IMR-90 (cell line): ENCODE measurements around the gene GPX4. TPM values are rescaled to one million over a fixed set of nuclear protein-coding genes. Genes with fewer than 3 reads are reported as not detected.
A peak's percentile ranks its signal among the peaks of the same experiment; 100 is the strongest.

ENCODE experiments used
- ATAC-seq: fragments of 200-7000 bp; cut with Tn5 transposase; 2 replicates; pipeline ENCODE4 v1.9.1; 2020; ENCODE audit warnings: low read depth, mild to moderate bottlenecking, moderate library complexity
- BruUV-seq: library from RNA; stranded (reverse); fragments of 400-500 nt; replicated peaks from 2 replicates; lab custom pipeline; 2021; lab: Mats Ljungman, UMichigan
- CTCF ChIA-PET: fragments of 300-600 bp; formaldehyde crosslinking; extraction: SDS; loops from one replicate; lab custom pipeline; 2021; ENCODE audit warnings: antibody characterized with exemption; lab: Yijun Ruan, JAX
- POLR2A ChIA-PET: fragments of 300-600 bp; sonication (Branson Sonifier 250); formaldehyde crosslinking; loops from one replicate; lab custom pipeline; 2022; ENCODE audit warnings: antibody characterized with exemption; ENCODE audit not compliant: unreplicated experiment; lab: Charles Lee
- DNase-seq: peaks from one replicate; pipeline ENCODE4 v3.0.0; 2013
- H2AFZ ChIP-seq: replicated peaks from 2 replicates; pipeline ENCODE3; 2013; ENCODE audit warnings: low read length, mild to moderate bottlenecking; ENCODE audit not compliant: poor library complexity
- H2AK5ac ChIP-seq: 2 replicates; pipeline ENCODE4 v1.6.1; 2013; ENCODE audit warnings: low read depth, low read length, inconsistent platforms
- H2AK9ac ChIP-seq: replicated peaks from 2 replicates; pipeline ENCODE3; 2013; ENCODE audit warnings: mild to moderate bottlenecking, low read depth, low read length, moderate library complexity; ENCODE audit not compliant: poor library complexity
- H2BK120ac ChIP-seq: 2 replicates; pipeline ENCODE4 v1.6.1; 2013; ENCODE audit warnings: low read depth, low read length, inconsistent platforms
- H2BK15ac ChIP-seq: 3 replicates; pipeline ENCODE4 v1.6.1; 2013; ENCODE audit warnings: low read depth, low read length, inconsistent platforms
- H2BK20ac ChIP-seq: 2 replicates; pipeline ENCODE4 v1.6.1; 2013; ENCODE audit warnings: low read depth, mild to moderate bottlenecking, inconsistent platforms, low read length, moderate library complexity
- H2BK5ac ChIP-seq: 2 replicates; pipeline ENCODE4 v1.6.1; 2013; ENCODE audit warnings: mild to moderate bottlenecking, low read depth, low read length, inconsistent platforms; ENCODE audit not compliant: poor library complexity, severe bottlenecking
- H3K14ac ChIP-seq: replicated peaks from 2 replicates; pipeline ENCODE4 v1.6.1; 2013; ENCODE audit warnings: low read depth, low read length, inconsistent platforms
- H3K18ac ChIP-seq: 2 replicates; pipeline ENCODE4 v1.6.1; 2013; ENCODE audit warnings: low read depth, low read length, control low read depth
- H3K23ac ChIP-seq: 2 replicates; pipeline ENCODE4 v1.6.1; 2013; ENCODE audit warnings: low read depth, low read length, inconsistent platforms
- H3K27ac ChIP-seq: 2 replicates; pipeline ENCODE4 v1.5.1; 2013; ENCODE audit warnings: mild to moderate bottlenecking, control low read depth, low read length; ENCODE audit not compliant: insufficient read depth
- H3K27me3 ChIP-seq: 2 replicates; pipeline ENCODE4 v1.6.1; 2013; ENCODE audit warnings: low read length; ENCODE audit not compliant: control insufficient read depth, insufficient read depth
- H3K36me3 ChIP-seq: 2 replicates; pipeline ENCODE4 v1.6.1; 2013; ENCODE audit warnings: low read length, mixed read lengths; ENCODE audit not compliant: control insufficient read depth, insufficient read depth
- H3K4ac ChIP-seq: 2 replicates; pipeline ENCODE4 v1.6.1; 2013; ENCODE audit warnings: low read depth, low read length, inconsistent platforms
- H3K4me1 ChIP-seq: 2 replicates; pipeline ENCODE4 v1.6.1; 2013; ENCODE audit warnings: low read length, mixed read lengths; ENCODE audit not compliant: control insufficient read depth, insufficient read depth
- H3K4me2 ChIP-seq: 2 replicates; pipeline ENCODE4 v1.6.1; 2013; ENCODE audit warnings: low read depth, mild to moderate bottlenecking, control low read depth, low read length, moderate library complexity
- H3K4me3 ChIP-seq: 2 replicates; pipeline ENCODE4 v1.5.1; 2013; ENCODE audit warnings: low read depth, mild to moderate bottlenecking, control low read depth, low read length, moderate library complexity; ENCODE audit not compliant: insufficient read depth
- H3K56ac ChIP-seq: 2 replicates; pipeline ENCODE4 v1.6.1; 2013; ENCODE audit warnings: low read length, inconsistent platforms; ENCODE audit not compliant: insufficient read depth; ENCODE audit errors: extremely low read depth
- H3K79me1 ChIP-seq, 2 experiments: 2 replicates each; pipeline ENCODE4 v1.6.1; 2013; ENCODE audit warnings: low read length in 2 of 2, inconsistent platforms in 1 of 2, low read depth in 1 of 2
- H3K9ac ChIP-seq: 2 replicates; pipeline ENCODE4 v1.6.1; 2013; ENCODE audit warnings: low read depth, low read length, control low read depth
- H3K9me1 ChIP-seq: 2 replicates; pipeline ENCODE4 v1.6.1; 2013; ENCODE audit warnings: low read length, inconsistent platforms; ENCODE audit not compliant: insufficient read depth
- H3K9me3 ChIP-seq: 2 replicates; pipeline ENCODE4 v1.6.1; 2013; ENCODE audit warnings: low read length; ENCODE audit not compliant: control insufficient read depth, insufficient read depth
- H4K20me1 ChIP-seq: 2 replicates; pipeline ENCODE4 v1.6.1; 2013; ENCODE audit warnings: low read length, inconsistent platforms; ENCODE audit not compliant: insufficient read depth
- H4K5ac ChIP-seq: 2 replicates; pipeline ENCODE4 v1.6.1; 2013; ENCODE audit warnings: mild to moderate bottlenecking, low read depth, low read length, control low read depth
- H4K8ac ChIP-seq, 2 experiments: 2 replicates each; pipeline ENCODE4 v1.6.1; 2013; ENCODE audit warnings: low read depth in 2 of 2, low read length in 2 of 2, control low read depth in 1 of 2, inconsistent platforms in 1 of 2
- H4K91ac ChIP-seq: 2 replicates; pipeline ENCODE4 v1.6.1; 2013; ENCODE audit warnings: low read depth, low read length, inconsistent platforms; ENCODE audit not compliant: insufficient read depth
- BHLHE40 ChIP-seq: fragments of 150-350 bp; IDR thresholded peaks from 2 replicates; pipeline ENCODE4 v1.6.1; 2016; ENCODE audit warnings: mild to moderate bottlenecking, low read depth, low read length
- CEBPB ChIP-seq: IDR thresholded peaks from 2 replicates; pipeline ENCODE4 v1.6.1; 2012; ENCODE audit warnings: low read depth, low read length, improper control_type of control experiment
- FOS ChIP-seq: fragments of 150-350 bp; IDR thresholded peaks from 2 replicates; pipeline ENCODE4 v1.6.1; 2016; ENCODE audit warnings: low read depth, low read length
- MAFK ChIP-seq: IDR thresholded peaks from 2 replicates; pipeline ENCODE4 v1.6.1; 2012; ENCODE audit warnings: low read depth, low read length, improper control_type of control experiment
- MAZ ChIP-seq: IDR thresholded peaks from 2 replicates; pipeline ENCODE4 v1.6.1; 2012; ENCODE audit warnings: low read depth, mild to moderate bottlenecking, low read length, improper control_type of control experiment, moderate library complexity, borderline replicate concordance
- MXI1 ChIP-seq: IDR thresholded peaks from 2 replicates; pipeline ENCODE4 v1.6.1; 2012; ENCODE audit warnings: low read depth, mild to moderate bottlenecking, low read length, moderate library complexity, borderline replicate concordance
- NFE2L2 ChIP-seq: fragments of 150-350 bp; IDR thresholded peaks from 2 replicates; pipeline ENCODE4 v1.6.1; 2016; ENCODE audit warnings: low read depth, mild to moderate bottlenecking, low read length
- POLR2A ChIP-seq: IDR thresholded peaks from 2 replicates; pipeline ENCODE4 v1.6.1; 2012; ENCODE audit warnings: mild to moderate bottlenecking, low read depth, low read length
- RAD21 ChIP-seq: IDR thresholded peaks from 2 replicates; pipeline ENCODE4 v1.6.1; 2012; ENCODE audit warnings: low read length, improper control_type of control experiment
- RCOR1 ChIP-seq: IDR thresholded peaks from 2 replicates; pipeline ENCODE4 v1.6.1; 2012; ENCODE audit warnings: mild to moderate bottlenecking, low read length, improper control_type of control experiment; ENCODE audit not compliant: insufficient replicate concordance
- SMC3 ChIP-seq: fragments of 150-350 bp; IDR thresholded peaks from 2 replicates; pipeline ENCODE4 v1.6.1; 2016; ENCODE audit warnings: low read depth, mild to moderate bottlenecking, antibody characterized with exemption, low read length, moderate library complexity
- WGBS, 2 experiments: methylation state at CpG; one replicate each; pipeline versions ENCODE4 v1.1.5 to v1.1.7; 2013; ENCODE audit warnings: missing lambda C conversion rate in 2 of 2; ENCODE audit not compliant: insufficient read length in 1 of 2; ENCODE audit errors: extremely low coverage in 2 of 2; 5-methylcytosine and 5-hydroxymethylcytosine counted together
- dilution Hi-C: fragments of 300-500 bp; cut with HindIII; formaldehyde crosslinking; loops from one replicate; pipeline ENCODE4 v1.14.3; 2018; ENCODE audit warnings: low sequenced_read_pairs; ENCODE audit not compliant: unreplicated experiment
- in situ Hi-C: fragments of 300-500 bp; cut with MboI; formaldehyde crosslinking; loops from 3 replicates; pipeline ENCODE4 v1.14.3; 2019; ENCODE audit warnings: low sequenced_read_pairs, inconsistent platforms, mixed read lengths
- intact Hi-C: fragments of 100-400 bp; cut with micrococcal nuclease; formaldehyde crosslinking; loops from 2 replicates; pipeline ENCODE4 v1.10.0; 2022
- polyA plus RNA-seq, 3 experiments: library from polyadenylated mRNA; depleted of rRNA; stranded (reverse); fragments of >200 nt; gene quantifications; 2 replicates each; pipeline ENCODE4 v1.2.3, GENCODE V29; 2012; ENCODE audit warnings: low replicate concordance in 1 of 3
- total RNA-seq: library from RNA; depleted of rRNA; stranded (reverse); fragments of >200 nt; gene quantifications from 2 replicates; pipeline ENCODE4 v1.2.3, GENCODE V29; 2012
- TF ChIP-seq, protein P1 (sequence below): fragments of 150-350 bp; IDR thresholded peaks from 2 replicates; pipeline ENCODE4 v1.6.1; 2017; ENCODE audit warnings: mild to moderate bottlenecking, antibody characterized with exemption, low read length, low read depth
- TF ChIP-seq, protein P2 (sequence below): fragments of 150-350 bp; IDR thresholded peaks from 2 replicates; pipeline ENCODE4 v1.6.1; 2016; ENCODE audit warnings: low read depth, mild to moderate bottlenecking, low read length, moderate library complexity, borderline replicate concordance

GPX4 gene
- total and polyA plus RNA-seq, 2 of the 4 experiments (the other 2 are of a cell fraction) = 357 to 1,083 TPM

DNA sequence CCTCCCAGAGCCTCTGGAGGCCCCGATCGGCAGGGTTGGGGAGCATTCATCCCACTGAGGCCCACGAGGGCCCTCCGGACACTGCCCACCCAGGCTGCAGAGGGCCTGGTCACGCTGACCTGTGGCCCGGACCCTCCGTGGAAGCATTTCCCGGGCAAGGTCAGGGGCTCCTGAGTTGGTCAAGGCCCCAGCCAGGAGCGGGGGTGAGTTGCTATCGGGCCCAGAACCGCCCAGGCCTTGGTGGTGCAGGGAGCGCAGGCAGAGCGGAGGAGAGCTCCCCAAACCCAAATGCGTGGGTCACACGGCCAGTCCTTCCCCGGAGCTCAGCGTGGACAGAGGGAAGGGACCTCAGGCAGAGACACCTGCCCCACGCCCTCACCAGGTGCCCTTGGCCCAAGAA is 25.7 kb downstream of the GPX4 start:
- no peak overlapping the region for H3K4me3 ChIP-seq
- no peak overlapping the region for H3K14ac ChIP-seq

More for the DNA sequence above, 25.7 kb downstream of the GPX4 start:
- CTCF ChIA-PET = interaction anchor here (0.5 kb wide), 1 partner anchor 64 kb away, joined by 3 read pairs; no protein-coding TSS in a partner anchor
- DNase-seq = no peak
- 95% methylated on average over 15 of the region's 18 CpGs; no CpG with 5 or more reads in 1 of the 2 experiments for WGBS, 2 experiments
- no peak overlapping the region for H3K4me2 ChIP-seq
- H4K5ac ChIP-seq = no peak overlapping the region
- POLR2A ChIA-PET = no interaction called here
- no peak overlapping the region for H3K56ac ChIP-seq
- TF ChIP-seq SMC3 (no peak), NFE2L2 (no peak), MAZ (no peak), MXI1 (no peak), RAD21 (no peak), FOS (no peak), RCOR1 (no peak), BHLHE40 (no peak), CEBPB (no peak), POLR2A (no peak), MAFK (no peak)
- TF ChIP-seq, protein P1, sequence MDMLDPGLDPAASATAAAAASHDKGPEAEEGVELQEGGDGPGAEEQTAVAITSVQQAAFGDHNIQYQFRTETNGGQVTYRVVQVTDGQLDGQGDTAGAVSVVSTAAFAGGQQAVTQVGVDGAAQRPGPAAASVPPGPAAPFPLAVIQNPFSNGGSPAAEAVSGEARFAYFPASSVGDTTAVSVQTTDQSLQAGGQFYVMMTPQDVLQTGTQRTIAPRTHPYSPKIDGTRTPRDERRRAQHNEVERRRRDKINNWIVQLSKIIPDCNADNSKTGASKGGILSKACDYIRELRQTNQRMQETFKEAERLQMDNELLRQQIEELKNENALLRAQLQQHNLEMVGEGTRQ = no peak
- TF ChIP-seq, protein P2, sequence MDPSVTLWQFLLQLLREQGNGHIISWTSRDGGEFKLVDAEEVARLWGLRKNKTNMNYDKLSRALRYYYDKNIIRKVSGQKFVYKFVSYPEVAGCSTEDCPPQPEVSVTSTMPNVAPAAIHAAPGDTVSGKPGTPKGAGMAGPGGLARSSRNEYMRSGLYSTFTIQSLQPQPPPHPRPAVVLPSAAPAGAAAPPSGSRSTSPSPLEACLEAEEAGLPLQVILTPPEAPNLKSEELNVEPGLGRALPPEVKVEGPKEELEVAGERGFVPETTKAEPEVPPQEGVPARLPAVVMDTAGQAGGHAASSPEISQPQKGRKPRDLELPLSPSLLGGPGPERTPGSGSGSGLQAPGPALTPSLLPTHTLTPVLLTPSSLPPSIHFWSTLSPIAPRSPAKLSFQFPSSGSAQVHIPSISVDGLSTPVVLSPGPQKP = no peak
- peaks cover 12% of the 10 kb centered on the region for H3K9me1 ChIP-seq
- H3K36me3 ChIP-seq = peaks cover 47% of the 10 kb centered on the region
- H3K4ac ChIP-seq = no peak overlapping the region
- no peak overlapping the region for H2BK20ac ChIP-seq
- intact Hi-C loops (no loop called here), dilution Hi-C loops (no loop called here), in situ Hi-C loops (no loop called here)
- H2AK9ac ChIP-seq = peak overlapping the region; percentile 9
- no peaks in the 10 kb centered on the region for H3K9me3 ChIP-seq
- no peak overlapping the region for H3K27ac ChIP-seq
- peaks cover 29% of the 10 kb centered on the region for H3K4me1 ChIP-seq
- H4K91ac ChIP-seq = no peak overlapping the region
- no peaks in the 10 kb centered on the region for H3K27me3 ChIP-seq
- peaks cover 30 to 79% of the 10 kb centered on the region in 2 experiments; a peak in 3 of 4 replicates for H3K79me1 ChIP-seq
- H3K18ac ChIP-seq = no peak overlapping the region
- no peak overlapping the region for H2BK120ac ChIP-seq
- no TSS peak for BruUV-seq
- peak overlapping the region; percentile 43; the same call in 1 of the 2 replicates for H2AK5ac ChIP-seq
- no peak overlapping the region for H2AFZ ChIP-seq
- H2BK15ac ChIP-seq = no peak overlapping the region
- ATAC-seq = no peak
- no peak overlapping the region for H3K23ac ChIP-seq
- no peak overlapping the region for H3K9ac ChIP-seq
- H4K20me1 ChIP-seq = peaks cover 40% of the 10 kb centered on the region
- no peak overlapping the region for H2BK5ac ChIP-seq
- H4K8ac ChIP-seq = no peak overlapping the region
